Right ventricle myocardium inferior (tissue), 1 donor: Measurements from ENCODE around the gene SNTG2. TPM values are rescaled to one million over a fixed set of nuclear protein-coding genes. Genes with fewer than 3 reads are reported as not detected.
"Not testable (repeated sequence)": the region's sequence is repeated elsewhere in the genome, so short reads cannot be mapped to it uniquely, and the experiment has no call there.

Source experiments
- ATAC-seq: fragments of 200-7000 bp; cut with Tn5 transposase; one replicate; pipeline ENCODE4 v1.9.1; 2020; ENCODE audit warnings: mild to moderate bottlenecking, moderate library complexity
- DNase-seq: peaks from one replicate; pipeline ENCODE4 v3.0.0; 2021; ENCODE audit errors: missing footprints
- intact Hi-C: fragments of 100-400 bp; cut with DNase I; formaldehyde crosslinking; loops from one replicate; pipeline ENCODE4 v1.11.0; 2022
- long read RNA-seq: library from polyadenylated mRNA; unstranded; transcript quantifications from one replicate; pipeline ENCODE4 v2.0.0, GENCODE V29; 2021
- total RNA-seq: library from RNA; stranded (reverse); fragmentation: NEBNext Ultra II Directional; extraction: Animal tissue kit (Norgen Biotek cat#: 25700); gene quantifications from one replicate; pipeline ENCODE4 v1.2.1, GENCODE V29; 2021
- donor health status: DM: no; HTN: yes; CAD: no; lungs with severe emphysema.

Gene SNTG2
- total RNA-seq = 2.4 TPM
- long read RNA-seq = 0 reads

- intact Hi-C loops = loop anchor here (5.0 kb wide), 1 partner anchor 597 kb away; no protein-coding TSS in a partner anchor
- ATAC-seq = peak; percentile 42
- DNase-seq = no peak
These were observed at the start of gene SNTG2 for GRCh38 chr2:950080-950966. TSS of gene SNTG2 (plus strand) at chr2:950849. CDS start at chr2:950997, 148 bp downstream.

GRCh38 chr2:902584-902983 lies 48.1 kb upstream of the SNTG2 start:
- intact Hi-C loops = no loop called here
- ATAC-seq (no peak), DNase-seq (no peak)

DNA sequence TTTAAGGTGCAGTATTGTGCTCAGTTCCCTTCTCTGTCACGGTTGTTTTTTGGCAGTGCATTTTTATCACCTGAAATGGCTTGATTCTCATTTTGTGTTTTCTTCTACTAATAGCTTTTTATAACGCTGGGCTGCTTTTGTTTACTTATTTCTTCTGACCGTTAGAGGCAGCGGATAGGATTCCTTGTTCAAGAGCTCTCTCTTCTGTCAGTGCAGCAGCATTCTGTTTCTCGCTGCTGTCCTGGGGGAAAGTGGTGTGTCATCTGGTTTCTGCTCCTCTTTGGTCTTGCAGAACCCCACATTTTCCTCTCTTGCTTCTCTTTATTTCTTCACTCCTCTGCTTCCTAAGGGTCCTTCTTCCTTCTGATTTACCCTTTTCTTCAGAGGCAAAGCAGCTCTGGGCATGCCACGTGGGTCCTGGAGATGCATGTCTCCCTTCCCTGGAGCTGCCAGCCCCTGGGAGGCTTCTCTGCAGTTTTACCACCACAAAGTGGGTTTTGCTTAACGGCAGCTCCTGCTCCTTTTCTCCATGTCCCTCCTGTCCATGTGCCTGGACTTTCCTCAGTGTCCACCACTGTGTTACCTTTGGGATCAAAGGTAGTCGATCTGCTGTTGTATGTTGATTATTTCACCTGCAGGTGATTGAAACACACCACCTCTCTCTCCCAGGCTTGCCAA lies 47.3 kb upstream of the SNTG2 start:
- DNase-seq (no peak), ATAC-seq (no peak)
- intact Hi-C loops = no loop called here

DNA sequence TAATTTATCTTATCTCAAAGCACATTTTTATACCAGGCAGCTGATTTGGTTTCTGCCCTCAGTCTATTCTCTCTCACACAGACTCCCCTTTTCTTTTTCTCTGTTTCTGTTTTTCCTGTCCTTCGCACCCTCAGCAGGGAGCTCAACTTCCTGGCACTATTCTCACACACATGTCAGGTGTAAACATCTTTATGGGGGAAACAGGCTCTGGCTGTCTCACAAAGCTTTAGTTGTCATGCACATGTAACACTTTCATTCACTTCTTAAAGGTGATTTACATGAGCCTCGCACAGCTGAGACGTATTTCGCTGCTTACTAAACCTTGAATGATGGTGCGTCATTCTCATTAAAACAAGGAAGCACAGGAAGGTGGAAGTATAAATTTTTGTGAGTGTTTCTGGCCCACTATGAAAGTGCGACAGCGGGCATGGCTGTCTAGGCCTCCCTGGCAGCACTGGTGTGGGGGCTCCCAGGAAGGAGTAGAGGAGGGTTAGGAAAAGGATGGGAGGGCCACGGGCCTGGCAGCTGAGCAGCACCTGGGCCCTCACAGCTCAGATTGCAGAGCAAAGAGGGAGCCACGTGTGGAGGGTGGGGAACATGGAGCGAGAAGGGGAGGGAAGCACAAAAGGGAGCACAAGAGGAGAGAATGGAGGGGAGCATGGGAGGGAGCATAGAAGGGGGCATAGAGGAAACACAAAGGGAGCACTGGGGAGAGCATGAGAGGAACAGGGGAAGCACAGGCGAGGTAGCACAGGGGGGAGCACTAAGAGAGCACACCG lies 46.2 kb upstream of the SNTG2 start:
- intact Hi-C loops = no loop called here
- ATAC-seq = no peak
- no peak for DNase-seq

DNA sequence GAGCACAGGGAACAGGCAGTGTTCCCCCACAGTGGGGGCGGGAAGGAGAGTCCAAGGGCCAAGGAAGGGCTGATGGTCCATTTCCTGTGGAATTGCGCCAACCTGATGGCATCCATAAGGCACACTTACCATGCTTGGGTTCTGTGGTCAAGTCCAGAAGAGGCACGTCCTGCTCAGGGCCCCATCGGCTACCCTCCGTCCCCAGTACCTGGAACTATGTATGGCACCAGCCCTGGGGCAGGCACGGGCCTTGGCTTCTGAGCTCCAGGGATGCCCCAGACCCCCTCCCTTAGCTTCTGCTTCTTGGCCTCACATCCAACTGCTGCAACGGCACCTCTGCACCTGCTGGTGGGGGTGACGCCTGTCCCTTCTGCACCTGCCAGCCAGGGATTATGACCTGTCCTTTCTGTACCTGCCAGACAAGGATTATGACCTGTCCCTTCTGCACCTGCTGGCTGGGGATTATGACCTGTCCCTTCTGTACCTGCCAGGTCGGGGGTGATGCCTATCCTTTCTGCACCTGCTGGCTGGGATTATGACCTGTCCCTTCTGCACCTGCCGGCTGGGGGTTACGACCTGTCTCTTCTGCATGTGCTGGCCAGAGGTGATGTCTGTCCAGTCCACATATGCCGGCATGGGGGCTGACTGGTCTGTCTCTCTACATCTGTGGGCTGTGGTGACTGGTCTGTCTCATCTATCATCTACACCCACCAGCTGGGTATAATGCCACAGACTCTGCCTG lies 45.4 kb upstream of the SNTG2 start:
- intact Hi-C loops = no loop called here
- DNase-seq (no peak), ATAC-seq (no peak)

DNA sequence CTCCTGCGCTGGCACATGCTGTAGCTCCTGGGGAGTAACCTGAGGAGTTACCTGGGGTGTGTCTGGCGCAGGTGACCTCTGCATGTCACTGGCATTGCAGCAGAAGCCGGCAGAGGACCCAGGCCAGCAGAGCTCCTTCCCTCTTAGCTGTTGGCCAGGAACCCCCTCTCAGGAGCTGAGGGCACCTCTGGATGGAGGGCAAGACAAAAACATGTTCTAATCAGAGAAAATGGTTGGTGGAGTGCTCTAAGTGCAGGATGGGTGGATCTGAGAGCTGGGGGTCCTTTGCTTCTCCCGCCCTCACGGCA lies 44.9 kb upstream of the SNTG2 start:
- DNase-seq = no peak
- intact Hi-C loops = no loop called here
- no peak for ATAC-seq

DNA sequence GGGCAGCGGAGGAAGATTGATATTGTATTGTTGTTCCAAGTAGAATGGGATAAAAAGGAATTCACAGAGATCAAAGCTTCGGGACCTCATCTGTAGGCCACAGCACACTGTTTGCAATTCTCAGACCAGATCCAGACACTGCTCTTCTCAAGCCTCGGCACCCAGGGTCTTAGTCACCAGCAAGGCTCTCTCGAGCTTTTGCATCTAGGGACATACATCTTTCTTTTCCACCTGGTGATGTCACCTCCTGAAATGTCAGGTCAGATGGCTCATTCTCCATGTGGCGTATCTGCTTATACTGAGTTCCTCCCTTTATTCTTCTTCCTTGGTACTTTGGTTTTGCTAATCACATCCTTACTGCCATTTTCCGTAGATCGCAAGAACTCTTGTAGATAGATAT lies 42.9 kb upstream of the SNTG2 start:
- intact Hi-C loops = no loop called here
- DNase-seq (no peak), ATAC-seq (no peak)

DNA sequence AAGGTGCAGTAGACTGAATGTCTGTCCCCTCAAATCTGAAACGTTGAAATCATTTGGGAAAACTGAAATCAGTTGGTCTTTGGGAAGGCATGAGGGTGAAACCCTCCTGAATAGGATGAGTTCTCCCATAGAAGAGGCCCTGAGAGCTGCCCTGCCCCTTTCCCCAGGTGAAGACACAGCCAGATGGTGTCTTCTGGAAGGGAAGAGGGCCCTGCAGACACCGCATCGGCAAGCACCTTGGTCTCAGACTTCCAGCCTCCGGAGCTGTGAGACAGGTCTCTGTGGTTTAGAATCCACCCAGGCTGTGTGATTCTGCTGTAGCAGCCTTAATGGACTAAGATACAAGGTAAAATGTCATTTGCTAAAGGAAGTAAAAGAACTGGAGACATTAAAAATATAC lies 42.1 kb upstream of the SNTG2 start:
- DNase-seq = no peak
- intact Hi-C loops = no loop called here
- no peak for ATAC-seq

- intact Hi-C loops, DNase-seq, ATAC-seq: not testable (repeated sequence)
These were observed 40.8 kb upstream of the SNTG2 start for GRCh38 chr2:909764-910379.

DNA sequence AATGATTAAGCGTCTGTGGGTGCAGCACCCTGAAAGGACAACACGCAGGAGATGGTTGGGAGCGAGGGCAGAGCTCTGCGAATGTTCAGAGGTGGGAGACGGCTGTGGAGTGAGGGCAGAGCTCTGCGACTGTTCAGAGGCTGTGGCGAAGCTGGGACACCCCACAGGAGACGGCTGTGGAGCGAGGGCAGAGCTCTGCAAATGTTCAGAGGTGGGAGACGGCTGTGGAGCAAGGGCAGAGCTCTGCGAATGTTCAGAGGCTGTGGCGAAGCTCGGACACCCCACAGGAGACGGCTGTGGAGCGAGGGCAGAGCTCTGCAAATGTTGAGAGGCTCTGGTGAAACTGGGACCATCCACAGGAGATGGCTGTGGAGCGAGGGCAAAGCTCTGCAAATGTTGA lies 40.0 kb upstream of the SNTG2 start:
- DNase-seq = no peak
- no peak for ATAC-seq
- intact Hi-C loops = no loop called here

- ATAC-seq = no peak
These were observed 34.7 kb upstream of the SNTG2 start for GRCh38 chr2:915979-916378.

GRCh38 chr2:916935-917334 lies 33.7 kb upstream of the SNTG2 start:
- ATAC-seq (no peak), DNase-seq (no peak)
- intact Hi-C loops = no loop called here

More at GRCh38 chr2:915979-916378, 34.7 kb upstream of the SNTG2 start:
- DNase-seq = no peak
- intact Hi-C loops = no loop called here

DNA sequence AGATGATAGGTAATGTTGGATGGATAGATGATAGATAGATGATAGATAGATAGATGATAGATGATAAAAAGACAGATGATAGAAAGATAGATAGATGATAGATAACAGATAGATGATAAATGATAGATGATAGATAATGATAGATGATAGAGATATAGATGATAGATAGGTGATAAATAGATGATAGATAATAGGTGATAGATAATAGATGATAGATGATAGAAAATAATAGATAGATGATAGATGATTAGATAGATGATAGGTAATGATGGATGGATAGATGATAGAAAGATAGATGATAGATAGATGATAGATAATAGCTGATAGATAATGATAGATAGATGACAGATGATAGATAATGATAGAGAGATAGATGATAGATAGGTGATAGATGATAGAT lies 31.0 kb upstream of the SNTG2 start:
- no peak for ATAC-seq
- no peak for DNase-seq
- intact Hi-C loops = no loop called here

DNA sequence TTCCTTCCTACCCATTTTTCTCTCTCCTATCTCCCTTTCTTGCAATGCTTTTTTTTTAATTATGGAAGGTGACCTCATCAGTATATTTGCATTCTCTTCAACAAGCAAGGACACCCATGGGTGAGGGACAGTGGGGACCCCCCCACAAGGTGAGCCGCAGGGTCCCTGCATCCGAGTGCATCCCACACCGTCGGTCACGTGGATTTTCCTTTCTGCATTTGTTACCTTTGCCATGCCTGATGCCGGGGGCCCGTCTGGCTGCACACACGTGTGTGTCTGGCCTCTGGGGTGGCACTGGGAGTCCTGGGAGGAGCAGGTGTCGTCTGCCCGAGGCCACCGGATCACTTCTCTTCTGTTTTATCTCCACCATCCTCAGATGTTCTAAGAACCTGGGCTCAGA lies 30.1 kb upstream of the SNTG2 start:
- ATAC-seq (no peak), DNase-seq (no peak)
- intact Hi-C loops = no loop called here

- intact Hi-C loops = no loop called here
- DNase-seq (no peak), ATAC-seq (no peak)
These were observed 29.6 kb upstream of the SNTG2 start for GRCh38 chr2:920999-921398.

DNA sequence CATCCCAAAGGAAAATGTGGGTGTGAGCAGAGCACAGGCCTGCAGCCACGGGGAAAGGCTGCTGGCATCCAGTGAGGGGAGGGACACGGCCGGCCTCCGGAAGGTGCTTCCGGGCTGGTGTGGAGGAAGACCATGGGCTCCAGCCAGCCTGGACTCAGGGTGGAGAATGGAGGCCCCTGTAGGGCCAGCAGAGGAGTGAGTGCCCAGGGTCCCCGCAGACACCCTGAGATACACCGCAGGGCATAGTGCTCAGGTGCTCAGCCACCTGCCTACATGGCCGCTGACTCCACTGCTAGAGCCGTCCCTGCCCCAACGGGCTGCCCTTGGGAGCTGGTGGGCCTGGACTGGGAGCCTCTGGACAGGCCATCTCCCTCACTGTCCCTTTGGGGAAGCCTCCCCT lies 28.5 kb upstream of the SNTG2 start:
- intact Hi-C loops = no loop called here
- DNase-seq (no peak), ATAC-seq (no peak)

GRCh38 chr2:923832-924601 lies 26.6 kb upstream of the SNTG2 start:
- ATAC-seq (no peak), DNase-seq (no peak)
- intact Hi-C loops = no loop called here

GRCh38 chr2:924701-925100 lies 25.9 kb upstream of the SNTG2 start:
- ATAC-seq (no peak), DNase-seq (no peak)
- intact Hi-C loops = no loop called here
